ENCODE results near the gene PIRT. TPM values are rescaled to one million over a fixed set of nuclear protein-coding genes. Genes with fewer than 3 reads are reported as not detected.
A peak's percentile ranks its signal among the peaks of the same experiment; 100 is the strongest.

PIRT gene
- total RNA-seq, 4 donors from 2014 or later, result 0.35 to 2.0 (median 1.2) TPM

GRCh38 chr17:10793816-10794215 lies 44.1 kb downstream of the PIRT start:
- DNase-seq, result peak in 1 of 3 donors; percentile 10
- Histone ChIP-seq H3K27me3 (no peaks in the 10 kb centered on the region), H3K9me3 (no peaks in the 10 kb centered on the region), H3K4me3 (no peak overlapping the region), H3K4me1 (peaks cover 0 to 24% (median 4%) of the 10 kb centered on the region in 4 donors), H3K27ac (no peak overlapping the region), H3K36me3 (peaks cover 0 to 13% (median 3%) of the 10 kb centered on the region in 3 donors)
- TF ChIP-seq CTCF (IDR thresholded peaks at IDR 0.05) (no peak), POLR2A (IDR thresholded peaks at IDR 0.05) (no peak)

GRCh38 chr17:10793256-10793655 lies 44.6 kb downstream of the PIRT start:
- Histone ChIP-seq H3K27ac (no peak overlapping the region), H3K4me1 (peaks cover 0 to 18% (median 2%) of the 10 kb centered on the region in 4 donors)
- TF ChIP-seq POLR2A (IDR thresholded peaks at IDR 0.05) (no peak), CTCF (IDR thresholded peaks at IDR 0.05) (no peak)

GRCh38 chr17:10792151-10792550 lies 45.7 kb downstream of the PIRT start:
- Histone ChIP-seq H3K27me3 (no peaks in the 10 kb centered on the region), H3K36me3 (peaks cover 0 to 13% (median 3%) of the 10 kb centered on the region in 3 donors), H3K9me3 (no peaks in the 10 kb centered on the region), H3K4me1 (peaks cover 0 to 15% (median 2%) of the 10 kb centered on the region in 4 donors), H3K4me3 (no peak overlapping the region), H3K27ac (peak overlapping the region in 2 of 4 donors; percentile 49 to 77)
- peak in 2 of 3 donors; percentile 65 to 81 for DNase-seq
- TF ChIP-seq POLR2A (IDR thresholded peaks at IDR 0.05) (peak in 1 of 2 donors; percentile 40), CTCF (IDR thresholded peaks at IDR 0.05) (no peak)

More at GRCh38 chr17:10793256-10793655, 44.6 kb downstream of the PIRT start:
- no peaks in the 10 kb centered on the region for H3K9me3 ChIP-seq
- no peak overlapping the region for H3K4me3 ChIP-seq
- no peaks in the 10 kb centered on the region for H3K27me3 ChIP-seq
- peaks cover 0 to 13% (median 3%) of the 10 kb centered on the region in 3 donors for H3K36me3 ChIP-seq
- DNase-seq, result peak in 1 of 3 donors; percentile 32

GRCh38 chr17:10790491-10791401 lies 47.1 kb downstream of the PIRT start:
- H3K4me3 ChIP-seq, result no peak overlapping the region
- H3K9me3 ChIP-seq, result no peaks in the 10 kb centered on the region
- H3K27me3 ChIP-seq, result no peaks in the 10 kb centered on the region
- peaks cover 0 to 13% (median 3%) of the 10 kb centered on the region in 3 donors for H3K36me3 ChIP-seq
- H3K4me1 ChIP-seq, result peaks cover 0 to 15% (median 5%) of the 10 kb centered on the region in 4 donors
- peak in 1 of 3 donors; percentile 39 for DNase-seq
- no peak for TF ChIP-seq CTCF (IDR thresholded peaks at IDR 0.05)
- TF ChIP-seq POLR2A (IDR thresholded peaks at IDR 0.05), result no peak
- peak overlapping the region in 2 of 4 donors; percentile 24 to 77 for H3K27ac ChIP-seq

GRCh38 chr17:10789694-10790271 lies 48.1 kb downstream of the PIRT start:
- DNase-seq, result peak in 1 of 3 donors; percentile 75
- H3K27ac ChIP-seq, result peak overlapping the region in 2 of 4 donors; percentile 27 to 77
- peaks cover 0 to 3% (median 3%) of the 10 kb centered on the region in 3 donors for H3K36me3 ChIP-seq
- no peaks in the 10 kb centered on the region for H3K9me3 ChIP-seq
- H3K4me1 ChIP-seq, result peaks cover 0 to 15% (median 5%) of the 10 kb centered on the region in 4 donors
- no peak overlapping the region for H3K4me3 ChIP-seq
- H3K27me3 ChIP-seq, result no peaks in the 10 kb centered on the region
- TF ChIP-seq CTCF (IDR thresholded peaks at IDR 0.05) (no peak), POLR2A (IDR thresholded peaks at IDR 0.05) (no peak)
